Measurements from ENCODE around the gene ST6GALNAC6. TPM values are rescaled to one million over a fixed set of nuclear protein-coding genes. Genes with fewer than 3 reads are reported as not detected.
"Not testable (repeated sequence)": the region's sequence is repeated elsewhere in the genome, so short reads cannot be mapped to it uniquely, and the experiment has no call there.

The ST6GALNAC6 gene
- total RNA-seq, 2 experiments from 2014 or later, result 50.1 to 53.8 TPM

GRCh38 chr9:127876764-127877562, 22.4 kb downstream of the ST6GALNAC6 start:
- ChIA-PET CTCF (no interaction called here), POLR2A (interaction anchor here (0.6 kb wide), 1 partner anchor 52 kb away, joined by 3 read pairs; no protein-coding TSS in a partner anchor)
- Mint-ChIP-seq H3K9me3 (no peaks in the 10 kb centered on the region), H3K36me3 (peaks cover 2% of the 10 kb centered on the region), H3K27ac (no peak overlapping the region), H3K4me3 (no peak overlapping the region), H3K4me1 (ENCODE audit: low read depth) (peaks cover 5% of the 10 kb centered on the region), H3K27me3 (no peaks in the 10 kb centered on the region)
- DNase-seq, result no peak
- intact Hi-C loops (cut with micrococcal nuclease), result no loop called here

GRCh38 chr9:127876026-127876763, 23.2 kb downstream of the ST6GALNAC6 start:
- ChIA-PET POLR2A (no interaction called here), CTCF (interaction anchor here (1.0 kb wide), 1 partner anchor 45 kb away, joined by 3 read pairs; no protein-coding TSS in a partner anchor)
- H3K27ac Mint-ChIP-seq, result no peak overlapping the region
- no peak for DNase-seq
- peaks cover 2% of the 10 kb centered on the region for H3K36me3 Mint-ChIP-seq
- no peaks in the 10 kb centered on the region for H3K9me3 Mint-ChIP-seq
- H3K4me3 Mint-ChIP-seq, result no peak overlapping the region
- peaks cover 5% of the 10 kb centered on the region for H3K4me1 Mint-ChIP-seq (ENCODE audit: low read depth)
- intact Hi-C loops (cut with micrococcal nuclease), result no loop called here
- no peaks in the 10 kb centered on the region for H3K27me3 Mint-ChIP-seq

GRCh38 chr9:127875306-127875966, 24.0 kb downstream of the ST6GALNAC6 start:
- POLR2A ChIA-PET, result no interaction called here
- Mint-ChIP-seq H3K9me3 (no peaks in the 10 kb centered on the region), H3K4me1 (ENCODE audit: low read depth) (peaks cover 5% of the 10 kb centered on the region), H3K27me3 (no peaks in the 10 kb centered on the region), H3K27ac (no peak overlapping the region), H3K4me3 (no peak overlapping the region), H3K36me3 (peaks cover 2% of the 10 kb centered on the region)
- CTCF ChIA-PET, result interaction anchor here (1.0 kb wide), 1 partner anchor 45 kb away, joined by 3 read pairs; no protein-coding TSS in a partner anchor
- DNase-seq, result no peak
- intact Hi-C loops (cut with micrococcal nuclease), result no loop called here

GRCh38 chr9:127874301-127875221, 24.8 kb downstream of the ST6GALNAC6 start:
- intact Hi-C loops (cut with micrococcal nuclease), result no loop called here
- no peak for DNase-seq
- H3K27ac Mint-ChIP-seq, result no peak overlapping the region
- H3K27me3 Mint-ChIP-seq, result no peaks in the 10 kb centered on the region
- ChIA-PET CTCF (interaction anchor here (1.4 kb wide), 1 partner anchor 47 kb away, joined by 6 read pairs; no protein-coding TSS in a partner anchor), POLR2A (no interaction called here)
- H3K4me3 Mint-ChIP-seq, result no peak overlapping the region
- peaks cover 5% of the 10 kb centered on the region for H3K4me1 Mint-ChIP-seq (ENCODE audit: low read depth)
- H3K36me3 Mint-ChIP-seq, result peaks cover 2% of the 10 kb centered on the region
- H3K9me3 Mint-ChIP-seq, result no peaks in the 10 kb centered on the region

GRCh38 chr9:127873886-127874285, 25.5 kb downstream of the ST6GALNAC6 start:
- no peak overlapping the region for H3K27ac Mint-ChIP-seq
- no peak for DNase-seq
- H3K27me3 Mint-ChIP-seq, result no peaks in the 10 kb centered on the region
- intact Hi-C loops (cut with micrococcal nuclease), result no loop called here
- H3K4me3 Mint-ChIP-seq, result no peak overlapping the region
- no peaks in the 10 kb centered on the region for H3K36me3 Mint-ChIP-seq
- ChIA-PET CTCF (interaction anchor here (1.4 kb wide), 1 partner anchor 48 kb away, joined by 6 read pairs; no protein-coding TSS in a partner anchor), POLR2A (no interaction called here)
- H3K9me3 Mint-ChIP-seq, result no peaks in the 10 kb centered on the region
- H3K4me1 Mint-ChIP-seq (ENCODE audit: low read depth), result peaks cover 2% of the 10 kb centered on the region

GRCh38 chr9:127873223-127873691, 26.1 kb downstream of the ST6GALNAC6 start:
- POLR2A ChIA-PET, result no interaction called here
- H3K4me1 Mint-ChIP-seq (ENCODE audit: low read depth), result peaks cover 2% of the 10 kb centered on the region
- no peaks in the 10 kb centered on the region for H3K9me3 Mint-ChIP-seq
- no peak overlapping the region for H3K4me3 Mint-ChIP-seq
- no peaks in the 10 kb centered on the region for H3K36me3 Mint-ChIP-seq
- no peaks in the 10 kb centered on the region for H3K27me3 Mint-ChIP-seq
- intact Hi-C loops (cut with micrococcal nuclease), result no loop called here
- CTCF ChIA-PET, result interaction anchor here (1.4 to 4.5 kb wide), 3 partner anchors 9 to 48 kb away, joined by 5 to 53 read pairs (median 6); no protein-coding TSS in a partner anchor
- no peak overlapping the region for H3K27ac Mint-ChIP-seq
- DNase-seq, result no peak

- Mint-ChIP-seq H3K4me1 (ENCODE audit: low read depth) (peaks cover 2% of the 10 kb centered on the region), H3K27me3 (no peaks in the 10 kb centered on the region), H3K9me3 (no peaks in the 10 kb centered on the region), H3K27ac (no peak overlapping the region), H3K36me3 (no peaks in the 10 kb centered on the region), H3K4me3 (no peak overlapping the region)
- intact Hi-C loops (cut with micrococcal nuclease), result no loop called here
- no peak for DNase-seq
- CTCF ChIA-PET, result interaction anchor here (1.1 to 4.5 kb wide), 3 partner anchors 10 to 48 kb away, joined by 5 to 53 read pairs (median 5); no protein-coding TSS in a partner anchor
- POLR2A ChIA-PET, result no interaction called here
Measured at GRCh38 chr9:127872369-127873222, 26.8 kb downstream of the ST6GALNAC6 start.

GRCh38 chr9:127871531-127871930, 27.9 kb downstream of the ST6GALNAC6 start:
- no peaks in the 10 kb centered on the region for H3K27me3 Mint-ChIP-seq
- no peaks in the 10 kb centered on the region for H3K4me1 Mint-ChIP-seq (ENCODE audit: low read depth)
- H3K36me3 Mint-ChIP-seq, result no peaks in the 10 kb centered on the region
- H3K27ac Mint-ChIP-seq, result no peak overlapping the region
- CTCF ChIA-PET, result interaction anchor here (1.6 to 6.9 kb wide), 4 partner anchors 11 to 297 kb away, joined by 3 to 84 read pairs (median 36); partner anchors contain the start of gene TOR2A
- intact Hi-C loops (cut with micrococcal nuclease), result no loop called here
- H3K4me3 Mint-ChIP-seq, result no peak overlapping the region
- no peak for DNase-seq
- H3K9me3 Mint-ChIP-seq, result no peaks in the 10 kb centered on the region
- POLR2A ChIA-PET, result no interaction called here

GRCh38 chr9:127870887-127871286, 28.5 kb downstream of the ST6GALNAC6 start:
- DNase-seq, result no peak
- peaks cover 2% of the 10 kb centered on the region for H3K4me1 Mint-ChIP-seq (ENCODE audit: low read depth)
- no peaks in the 10 kb centered on the region for H3K36me3 Mint-ChIP-seq
- no peaks in the 10 kb centered on the region for H3K27me3 Mint-ChIP-seq
- H3K9me3 Mint-ChIP-seq, result no peaks in the 10 kb centered on the region
- POLR2A ChIA-PET, result no interaction called here
- H3K4me3 Mint-ChIP-seq, result no peak overlapping the region
- intact Hi-C loops (cut with micrococcal nuclease), result loop anchor here (1.0 kb wide), 1 partner anchor 136 kb away; the partner anchor contains the start of gene TOR2A
- CTCF ChIA-PET, result interaction anchor here (1.0 to 6.9 kb wide), 24 partner anchors 8 to 368 kb away, joined by 3 to 84 read pairs (median 8); partner anchors contain the start of genes AK1 and TOR2A
- H3K27ac Mint-ChIP-seq, result no peak overlapping the region

- H3K4me3 Mint-ChIP-seq; H3K27ac Mint-ChIP-seq; DNase-seq; H3K36me3 Mint-ChIP-seq; H3K9me3 Mint-ChIP-seq; H3K4me1 Mint-ChIP-seq (ENCODE audit: low read depth); H3K27me3 Mint-ChIP-seq: not testable (repeated sequence)
- POLR2A ChIA-PET, result interaction anchor here (1.2 kb wide), 1 partner anchor 136 kb away, joined by 4 read pairs; no protein-coding TSS in a partner anchor
- intact Hi-C loops (cut with micrococcal nuclease), result loop anchor here (1.0 kb wide), 1 partner anchor 135 kb away; the partner anchor contains the start of gene TOR2A
- CTCF ChIA-PET, result interaction anchor here (0.6 to 6.9 kb wide), 68 partner anchors 8 to 879 kb away, joined by 3 to 84 read pairs (median 5); partner anchors contain the start of genes AK1, CDK9, ENG and FPGS
Measured at GRCh38 chr9:127870153-127870491, 29.3 kb downstream of the ST6GALNAC6 start.

Data from activated CD4-positive, alpha-beta memory T cell treated with anti-CD3 and anti-CD28 coated beads for 36 hours (primary cell).